ENCODE measurements around the gene REV3L.

The REV3L gene

DNA sequence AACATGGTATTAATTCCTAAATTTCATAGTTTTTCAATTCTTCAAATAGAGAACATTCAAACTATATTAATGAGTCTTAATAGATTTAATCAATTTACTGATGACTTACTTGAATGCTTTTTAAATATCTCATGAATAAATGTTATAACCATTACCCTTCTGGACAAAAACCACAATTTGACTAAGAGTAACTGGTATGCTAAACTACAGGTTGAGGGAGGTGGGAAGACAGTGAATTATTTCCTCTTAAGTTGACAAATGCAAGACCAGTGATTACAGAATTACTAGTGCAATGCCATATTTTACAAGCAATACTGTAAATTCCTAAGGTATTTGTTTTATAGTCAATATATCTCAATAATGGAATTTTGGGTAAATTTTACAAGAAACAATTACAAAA is 65.1 kb downstream of the REV3L start:
- DNase-seq = no peak

DNA sequence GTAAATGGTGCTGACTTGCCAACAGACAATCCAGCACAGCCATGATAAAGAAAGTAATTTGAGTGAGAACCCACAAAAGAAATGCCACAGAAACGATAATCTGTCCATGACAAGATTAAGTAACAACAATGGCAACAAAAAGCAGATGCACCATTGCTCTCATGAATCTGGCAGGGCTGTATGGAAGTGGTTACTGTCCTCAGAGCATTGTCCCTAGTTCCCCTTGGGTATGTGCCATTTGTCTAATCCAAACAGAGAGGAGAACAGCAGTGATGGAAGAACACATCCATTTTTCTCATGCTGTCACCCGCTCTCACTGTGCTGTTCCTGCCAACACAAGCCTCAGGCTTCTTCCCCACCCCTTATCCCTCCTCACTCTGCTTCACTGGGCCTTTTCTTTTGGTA is 65.8 kb downstream of the REV3L start:
- DNase-seq = no peak

- DNase-seq = no peak
These were observed 66.5 kb downstream of the REV3L start for GRCh38 chr6:111416529-111416928.

- no peak for DNase-seq
These were observed 68.6 kb downstream of the REV3L start for GRCh38 chr6:111414373-111414772.

GRCh38 chr6:111411978-111412566 is 70.9 kb downstream of the REV3L start:
- DNase-seq = no peak

- no peak for DNase-seq
These were observed 72.0 kb downstream of the REV3L start for GRCh38 chr6:111411046-111411445.

DNA sequence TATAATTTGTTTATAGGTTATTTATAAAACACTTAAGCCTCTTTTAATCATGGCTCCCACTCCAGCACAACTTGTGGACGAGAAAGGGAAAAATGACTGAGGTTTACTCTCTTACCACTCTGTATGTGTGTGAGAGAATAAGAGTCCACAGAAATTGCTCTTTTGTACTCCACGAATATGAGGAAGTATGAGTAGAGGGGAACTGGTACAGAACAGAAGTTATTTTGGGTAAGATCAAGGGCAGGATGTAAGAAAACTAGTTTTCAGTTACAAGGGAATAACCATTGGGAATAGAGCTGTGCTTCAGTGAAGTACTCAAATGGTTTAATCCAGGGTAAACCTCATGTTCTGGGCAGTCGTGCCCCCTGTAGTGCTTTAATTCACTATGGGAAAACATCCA is 72.6 kb downstream of the REV3L start:
- no peak for DNase-seq

- DNase-seq = peak; percentile 14
These were observed 73.6 kb downstream of the REV3L start for GRCh38 chr6:111409430-111409829.

DNA sequence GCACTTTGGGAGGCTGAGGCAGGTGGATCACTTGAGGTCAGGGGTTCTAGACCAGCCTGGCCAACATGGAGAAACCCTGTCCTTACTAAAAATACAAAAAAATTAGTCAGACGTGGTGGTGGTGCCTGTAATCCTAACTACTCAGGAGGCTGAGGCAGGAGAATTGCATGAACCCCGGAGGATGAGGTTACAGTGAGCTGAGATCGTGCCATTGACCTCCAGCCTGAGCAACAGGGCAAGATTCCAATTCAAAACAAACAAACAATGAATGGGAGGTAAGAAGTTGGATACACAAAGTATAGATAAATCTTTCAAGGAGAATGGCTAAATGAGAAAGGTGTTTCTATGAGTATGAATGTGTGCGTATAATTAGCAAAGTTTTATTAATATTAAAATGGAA is 75.3 kb downstream of the REV3L start:
- no peak for DNase-seq

- DNase-seq = peak; percentile 78
These were observed 76.8 kb downstream of the REV3L start for GRCh38 chr6:111406200-111406721.

- no peak for DNase-seq
These were observed 79.6 kb downstream of the REV3L start for GRCh38 chr6:111403388-111403787.

GRCh38 chr6:111399626-111400025 is 83.4 kb downstream of the REV3L start:
- DNase-seq = peak; percentile 9

DNA sequence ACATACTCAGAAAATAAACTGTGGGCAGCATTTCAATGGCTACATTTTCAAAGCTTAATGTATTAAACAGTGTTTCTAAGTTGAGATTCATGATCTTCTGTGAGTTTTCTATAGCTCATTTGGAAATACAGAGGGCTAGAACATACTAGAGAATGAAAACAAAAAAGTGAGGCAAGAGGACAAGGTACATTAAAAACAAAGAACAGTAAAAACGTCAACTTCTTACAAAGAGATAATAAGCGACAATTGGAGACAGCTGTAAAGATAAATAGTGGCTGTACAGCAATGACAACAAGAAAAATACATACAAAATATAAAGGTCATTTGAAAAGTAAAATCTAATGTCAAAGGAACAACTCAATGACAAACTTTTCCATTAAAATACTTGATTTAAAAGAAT is 94.3 kb downstream of the REV3L start:
- DNase-seq = no peak

DNA sequence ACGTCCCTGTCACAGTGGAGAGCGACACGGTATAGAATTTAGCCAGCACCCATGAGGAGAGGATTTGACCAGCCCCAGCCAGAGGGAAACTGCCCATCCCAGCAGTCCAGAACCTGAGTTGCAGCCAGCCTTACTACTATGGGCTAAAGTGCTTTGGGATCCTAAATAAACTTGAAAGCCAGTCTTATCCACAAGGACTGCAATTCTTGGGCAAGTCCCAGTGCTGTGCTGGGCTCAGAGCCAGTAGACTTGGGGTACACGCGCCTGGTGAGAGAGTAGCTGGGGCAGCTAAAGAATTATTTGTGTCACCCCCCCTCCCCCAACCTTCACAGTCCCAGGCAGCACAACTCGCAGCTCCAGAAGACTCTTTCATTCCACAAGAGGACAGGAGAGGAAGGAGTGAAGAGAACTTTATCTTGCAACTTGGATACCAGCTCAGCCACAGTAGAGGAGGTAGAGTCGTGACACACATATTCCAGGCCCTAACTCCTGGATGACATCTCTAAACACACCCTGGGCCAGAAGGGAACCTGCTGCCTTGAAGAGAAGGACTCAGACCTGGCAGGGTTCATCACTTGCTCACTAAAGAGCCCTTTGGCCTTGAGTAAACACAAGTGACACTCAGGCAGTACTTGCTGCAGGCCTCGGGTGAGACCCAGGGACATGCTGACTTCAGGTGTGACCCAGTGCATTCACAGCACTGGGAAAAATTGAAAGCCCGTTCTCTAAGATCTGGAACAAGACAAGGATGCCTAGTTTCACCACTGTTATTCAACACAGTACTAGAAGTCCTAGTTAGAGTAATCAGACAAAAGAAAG is 100.3 kb downstream of the REV3L start:
- DNase-seq = no peak

DNA sequence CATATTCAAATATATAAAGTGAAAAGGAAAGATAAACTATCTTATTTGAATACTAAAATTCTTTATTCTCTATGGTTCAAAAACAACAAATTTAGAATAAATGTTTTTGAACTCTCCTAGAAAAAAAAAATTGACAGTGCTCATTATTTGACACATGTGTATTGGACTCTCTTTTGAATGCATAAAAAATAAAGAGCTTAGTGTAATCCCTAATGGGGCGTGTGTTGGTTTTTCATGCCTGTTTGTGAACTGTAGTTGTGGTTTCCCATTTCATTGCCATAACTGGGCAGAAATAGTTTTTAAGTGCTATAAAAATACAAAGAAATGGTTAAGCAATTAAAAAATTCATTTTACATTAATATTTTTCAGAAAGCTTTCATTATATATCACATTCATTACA is 101.3 kb downstream of the REV3L start:
- DNase-seq = no peak

GRCh38 chr6:111381123-111381522 is 101.9 kb downstream of the REV3L start:
- DNase-seq = no peak

GRCh38 chr6:111379831-111380230 is 103.2 kb downstream of the REV3L start:
- DNase-seq = no peak

GRCh38 chr6:111379302-111379701 is 103.7 kb downstream of the REV3L start:
- no peak for DNase-seq

GRCh38 chr6:111377558-111378120 is 105.4 kb downstream of the REV3L start:
- no peak for DNase-seq

DNA sequence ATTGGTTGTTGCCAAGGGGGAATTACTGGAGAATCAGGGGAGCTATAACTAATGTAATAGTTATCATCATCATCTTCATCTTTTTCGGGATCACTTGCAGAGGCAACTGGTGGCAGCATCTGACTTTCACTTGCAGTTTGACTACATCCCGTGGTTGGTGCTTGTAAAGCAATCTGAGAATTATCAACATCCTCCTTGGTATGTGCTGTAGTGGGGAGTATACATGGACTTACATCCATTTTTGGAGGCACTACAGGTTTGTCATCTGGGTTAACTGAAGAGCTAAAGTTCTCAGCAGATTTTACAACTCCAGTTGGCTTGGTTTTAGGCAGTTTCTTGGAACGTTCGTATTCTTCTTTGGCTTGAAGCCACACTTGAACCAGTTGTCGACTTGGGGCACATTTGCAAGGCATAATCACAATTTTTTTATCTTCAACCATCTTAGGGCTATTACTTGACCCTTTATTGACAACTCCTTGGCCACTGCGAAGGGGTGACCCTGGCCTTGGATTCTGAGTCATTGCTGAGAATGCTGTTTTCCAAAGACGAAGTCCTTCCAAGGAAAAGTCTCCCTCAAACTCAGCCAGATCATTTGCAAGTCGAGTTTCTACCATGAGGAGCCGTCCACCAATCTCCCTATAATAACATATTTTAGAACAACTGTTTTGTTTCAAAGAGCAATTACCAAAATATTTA is 115.5 kb downstream of the REV3L start:
- peak; percentile 75 for DNase-seq

GRCh38 chr6:111361648-111362047 is 121.4 kb downstream of the REV3L start:
- no peak for DNase-seq

GRCh38 chr6:111358454-111358853 is 124.6 kb downstream of the REV3L start:
- DNase-seq = no peak

DNA sequence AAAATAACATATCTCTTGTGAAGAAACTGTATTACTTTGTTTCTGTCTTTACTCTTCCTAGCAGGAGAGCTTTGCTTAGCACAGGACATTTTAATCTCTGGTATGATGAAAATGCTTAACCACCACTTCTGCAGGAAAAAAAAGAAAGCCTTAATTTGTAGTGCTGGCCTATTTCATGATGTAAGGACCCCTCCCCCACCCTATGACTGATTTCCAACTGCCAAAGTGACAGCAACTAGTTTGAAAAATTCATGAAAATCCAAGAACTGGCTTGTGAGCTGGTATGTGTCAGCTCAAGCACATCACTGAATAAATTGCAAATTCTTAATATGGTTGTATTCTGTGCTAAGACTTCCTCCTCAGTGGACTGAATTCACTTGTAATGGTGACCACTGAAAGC is 125.3 kb downstream of the REV3L start:
- no peak for DNase-seq

DNA sequence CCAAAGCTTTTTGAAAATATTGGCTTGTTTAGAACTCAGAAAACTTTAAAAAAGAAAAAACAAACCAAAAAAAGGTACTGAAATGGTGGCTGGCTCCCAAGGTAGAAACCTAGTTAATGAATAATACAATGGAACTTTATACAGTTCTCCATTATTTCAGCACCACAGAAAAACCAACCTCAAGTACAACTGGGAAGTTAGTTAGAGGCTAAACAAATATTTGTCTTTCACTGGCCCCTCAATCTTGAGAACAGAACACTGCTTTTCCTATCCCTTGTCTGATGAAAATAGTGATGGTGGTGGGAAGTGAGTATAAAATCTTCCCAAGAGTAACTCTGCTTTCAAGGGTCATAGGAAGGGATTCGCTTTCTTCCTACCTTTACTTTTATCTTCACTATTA is 126.5 kb downstream of the REV3L start:
- DNase-seq = no peak

All from activated CD4-positive, alpha-beta T cell treated with anti-CD3 and anti-CD28 coated beads, Interleukin-10, Interleukin-2, amounts not matched to agents 100 ng/mL and 50 ng/mL, durations not matched to agents 16 hours and 8 hours (primary cell).